Esophagus squamous epithelium (tissue), 4 donors: ENCODE data around the gene RNF175.

ENCODE experiments used
- CTCF ChIP-seq, 6 experiments: fragments of 450-650 bp in 4 of 6; fragments of 200-600 bp in 2 of 6; sonication (generic) in 2 of 6; IDR thresholded peaks; one replicate each; pipeline ENCODE4 v1.5.1; 2016 to 2019; ENCODE audit warnings: antibody characterized with exemption in 6 of 6, mild to moderate bottlenecking in 4 of 6, moderate library complexity in 4 of 6
- POLR2A ChIP-seq, 4 donors: fragments of 450-650 bp; IDR thresholded peaks; one replicate each; pipeline ENCODE4 v1.6.1; 2017; ENCODE audit warnings: antibody characterized with exemption in 4 of 4, mild to moderate bottlenecking in 4 of 4, moderate library complexity in 3 of 4

DNA sequence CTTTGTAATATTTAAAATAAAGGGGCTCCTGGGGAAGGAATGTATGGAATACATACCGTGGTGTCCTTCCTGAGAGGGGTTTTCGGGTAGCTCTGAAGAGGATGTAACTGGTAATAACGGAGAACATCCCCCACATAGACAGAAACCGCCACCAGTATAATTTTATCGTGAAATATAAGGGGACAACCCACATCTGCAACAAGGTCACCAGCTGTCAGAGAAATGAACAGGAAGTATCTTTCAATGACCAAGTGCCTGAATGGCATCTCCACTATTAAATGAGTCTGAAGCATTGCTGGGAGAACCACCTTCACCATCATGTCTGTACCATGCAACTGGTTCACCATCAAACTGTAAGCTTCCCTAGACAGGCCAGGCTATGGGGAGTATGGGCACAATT, 31.7 kb downstream of the RNF175 start:
- TF ChIP-seq CTCF (IDR thresholded peaks at IDR 0.05): no peak
- no peak for TF ChIP-seq POLR2A (IDR thresholded peaks at IDR 0.05)
